Measurements from ENCODE around the gene SH3RF3.

DNA sequence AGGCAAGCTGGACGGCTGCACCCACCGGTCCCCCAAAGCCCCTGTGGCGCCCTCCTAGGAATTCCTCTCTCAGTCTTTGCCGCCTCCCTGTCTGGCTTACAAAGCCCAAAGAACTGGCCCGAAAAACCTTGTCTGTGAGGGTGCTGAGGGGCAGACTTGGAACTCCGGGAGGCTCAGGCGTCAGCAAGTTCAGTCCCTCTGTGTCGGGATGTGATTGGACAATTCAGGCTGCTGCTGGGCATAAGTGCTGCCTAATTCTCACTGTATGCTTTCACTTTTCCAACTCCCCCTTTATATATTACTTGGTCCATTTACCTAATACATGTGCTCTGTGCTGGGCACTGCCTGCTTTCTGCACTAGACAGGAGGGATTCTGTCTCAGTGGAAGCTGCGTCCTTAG is 20.3 kb upstream of the SH3RF3 start:
- TF ChIP-seq POLR2A (IDR thresholded peaks at IDR 0.05; ENCODE audit: low read length) (no peak), GATA1 (IDR thresholded peaks at IDR 0.05; ENCODE audit: low read depth, low read length) (no peak)
